SH-SY5Y (cell line): Measurements from ENCODE around the gene CRYBB2.

ENCODE experiments used
- GATA2 ChIP-seq: IDR thresholded peaks from 2 replicates; pipeline ENCODE4 v1.6.1; 2011; ENCODE audit warnings: mild to moderate bottlenecking, low read depth, low read length
- GATA3 ChIP-seq: IDR thresholded peaks from 2 replicates; pipeline ENCODE4 v1.6.1; 2011; ENCODE audit warnings: low read depth, mild to moderate bottlenecking, low read length, moderate library complexity

DNA sequence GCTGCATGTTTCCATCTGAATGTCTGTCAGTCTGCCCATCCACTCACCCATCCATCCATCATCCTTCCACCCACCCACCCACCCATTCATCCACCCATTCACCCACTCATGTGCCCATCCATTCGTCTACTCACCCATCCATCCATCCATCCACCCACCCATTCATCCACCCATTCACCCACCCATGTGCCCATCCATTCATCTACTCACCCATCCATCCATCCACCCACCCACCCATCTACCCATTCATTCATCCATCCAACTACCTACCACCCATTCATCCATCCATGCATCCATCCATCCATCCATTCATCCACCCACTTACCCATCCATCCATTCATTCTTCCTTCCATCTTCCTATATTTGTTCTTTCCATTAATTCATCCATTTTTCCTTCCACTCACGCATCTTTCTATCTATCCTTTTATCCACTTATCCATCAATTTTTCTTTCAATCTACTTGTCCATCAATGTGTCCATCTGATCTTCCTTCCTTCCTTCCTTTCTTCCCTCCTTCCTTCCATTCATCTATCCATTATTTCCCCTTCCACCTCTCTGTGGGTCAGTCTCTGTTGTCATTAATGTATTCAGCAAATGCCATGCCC, 11.8 kb upstream of the CRYBB2 start:
- TF ChIP-seq GATA3: no peak
- TF ChIP-seq GATA2: no peak
